Astrocyte (in vitro differentiated cells and primary cell): ENCODE data around the gene RARB. TPM values are rescaled to one million over a fixed set of nuclear protein-coding genes. Genes with fewer than 3 reads are reported as not detected.

Source experiments
- DNase-seq: peaks from one replicate; pipeline ENCODE4 v3.0.0-alpha.2; 2010; ENCODE audit warnings: low read depth
- FAIRE-seq: peaks from 2 replicates; lab custom pipeline; 2011; peaks lifted over from hg19 to GRCh38; lab: Jason Lieb, UNC
- H2AFZ ChIP-seq: 2 replicates; pipeline ENCODE4 v1.6.0; 2012; ENCODE audit warnings: low read depth, low read length, inconsistent platforms
- H3K27ac ChIP-seq: 2 replicates; pipeline ENCODE4 v1.5.1; 2011; ENCODE audit warnings: low read depth, low read length, inconsistent platforms
- H3K27me3 ChIP-seq: 2 replicates; pipeline ENCODE4 v1.6.0; 2011; ENCODE audit warnings: low read length, inconsistent platforms; ENCODE audit not compliant: insufficient read depth
- H3K36me3 ChIP-seq: 2 replicates; pipeline ENCODE4 v1.5.1; 2011; ENCODE audit warnings: low read length, inconsistent platforms; ENCODE audit not compliant: insufficient read depth
- H3K4me1 ChIP-seq: 2 replicates; pipeline ENCODE4 v1.5.1; 2011; ENCODE audit warnings: low read length, inconsistent platforms; ENCODE audit not compliant: insufficient read depth
- H3K4me2 ChIP-seq: 2 replicates; pipeline ENCODE4 v1.6.0; 2012; ENCODE audit warnings: low read length, inconsistent platforms
- H3K4me3 ChIP-seq: 2 replicates; pipeline ENCODE4 v1.5.1; 2011; ENCODE audit warnings: low read depth, mild to moderate bottlenecking, low read length, inconsistent platforms; ENCODE audit not compliant: insufficient read depth
- H3K79me2 ChIP-seq: 2 replicates; pipeline ENCODE4 v1.6.0; 2012; ENCODE audit warnings: mild to moderate bottlenecking, low read length, inconsistent platforms; ENCODE audit not compliant: insufficient read depth
- H3K9ac ChIP-seq: 2 replicates; pipeline ENCODE4 v1.6.0; 2012; ENCODE audit warnings: mild to moderate bottlenecking, low read length, inconsistent platforms
- H3K9me3 ChIP-seq: 2 replicates; pipeline ENCODE4 v1.5.1; 2012; ENCODE audit warnings: low read depth, mild to moderate bottlenecking, low read length, inconsistent platforms; ENCODE audit not compliant: insufficient read depth
- H4K20me1 ChIP-seq: 2 replicates; pipeline ENCODE4 v1.6.0; 2012; ENCODE audit warnings: low read length, inconsistent platforms; ENCODE audit not compliant: insufficient read depth
- H3K27ac Mint-ChIP-seq: one replicate; pipeline ENCODE4 v1.8.0; 2021; ENCODE audit warnings: mild to moderate bottlenecking, mixed read lengths; ENCODE audit not compliant: unreplicated experiment
- H3K27me3 Mint-ChIP-seq: one replicate; pipeline ENCODE4 v1.8.0; 2021; ENCODE audit warnings: low read depth, mixed read lengths; ENCODE audit not compliant: unreplicated experiment
- H3K36me3 Mint-ChIP-seq: one replicate; pipeline ENCODE4 v1.8.0; 2021; ENCODE audit warnings: low read depth, mixed read lengths; ENCODE audit not compliant: unreplicated experiment
- H3K4me1 Mint-ChIP-seq: one replicate; pipeline ENCODE4 v1.8.0; 2021; ENCODE audit warnings: low read depth, mixed read lengths; ENCODE audit not compliant: unreplicated experiment
- H3K4me3 Mint-ChIP-seq: one replicate; pipeline ENCODE4 v1.8.0; 2021; ENCODE audit warnings: mild to moderate bottlenecking, moderate library complexity, mixed read lengths; ENCODE audit not compliant: unreplicated experiment
- H3K9me3 Mint-ChIP-seq: one replicate; pipeline ENCODE4 v1.8.0; 2021; ENCODE audit warnings: mild to moderate bottlenecking, mixed read lengths; ENCODE audit not compliant: unreplicated experiment
- EZH2 ChIP-seq: IDR thresholded peaks from 2 replicates; pipeline ENCODE4 v1.6.1; 2012; ENCODE audit warnings: mild to moderate bottlenecking, low read length, inconsistent platforms; ENCODE audit not compliant: insufficient read depth
- total RNA-seq: library from RNA; stranded (reverse); gene quantifications from 2 replicates; pipeline ENCODE4 v1.2.1, GENCODE V29; 2021
- TF ChIP-seq, protein P1 (sequence below): IDR thresholded peaks from 2 replicates; pipeline ENCODE4 v1.5.1; 2011; ENCODE audit warnings: low read depth, mild to moderate bottlenecking, inconsistent platforms, low read length, moderate library complexity; ENCODE audit not compliant: insufficient read depth

Gene RARB
- total RNA-seq, 1 donor from 2014 or later, result 0.27 TPM

DNA sequence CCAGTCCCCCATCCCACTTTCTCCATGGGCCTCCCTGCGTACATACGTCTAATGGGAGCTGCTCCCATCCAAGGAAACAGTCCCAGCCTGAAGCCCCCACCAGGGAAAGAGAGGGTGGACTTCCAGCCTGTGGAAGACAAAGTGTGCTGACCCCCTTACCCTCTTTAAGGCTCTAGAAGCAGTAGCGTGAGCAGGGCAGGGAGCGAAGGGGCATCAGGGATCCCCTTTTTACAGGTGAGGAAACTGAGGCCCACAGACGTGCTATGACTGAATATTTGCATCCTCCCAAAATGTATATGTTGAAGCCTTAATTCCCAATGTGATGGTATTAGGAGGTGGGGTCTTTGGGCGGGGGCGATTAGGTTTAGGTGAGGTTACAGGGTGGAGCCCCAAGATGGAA lies 153.3 kb downstream of the RARB start:
- Histone ChIP-seq H3K4me3 (no peak overlapping the region), H4K20me1 (no peaks in the 10 kb centered on the region), H2AFZ (no peak overlapping the region), H3K27me3 (no peaks in the 10 kb centered on the region), H3K27ac (peak overlapping the region; percentile 73), H3K79me2 (peaks cover 8% of the 10 kb centered on the region), H3K9ac (peak overlapping the region; percentile 61), H3K4me2 (no peak overlapping the region), H3K36me3 (peaks cover 7% of the 10 kb centered on the region), H3K4me1 (peaks cover 23% of the 10 kb centered on the region), H3K9me3 (no peaks in the 10 kb centered on the region)
- FAIRE-seq (no peak), DNase-seq (no peak)
- peaks cover 16% of the 10 kb centered on the region for H3K4me1 Mint-ChIP-seq
- H3K27me3 Mint-ChIP-seq, result no peaks in the 10 kb centered on the region
- no peak overlapping the region for H3K4me3 Mint-ChIP-seq
- peaks cover 3% of the 10 kb centered on the region for H3K9me3 Mint-ChIP-seq
- H3K27ac Mint-ChIP-seq, result peak overlapping the region; percentile 99
- TF ChIP-seq, protein P1, sequence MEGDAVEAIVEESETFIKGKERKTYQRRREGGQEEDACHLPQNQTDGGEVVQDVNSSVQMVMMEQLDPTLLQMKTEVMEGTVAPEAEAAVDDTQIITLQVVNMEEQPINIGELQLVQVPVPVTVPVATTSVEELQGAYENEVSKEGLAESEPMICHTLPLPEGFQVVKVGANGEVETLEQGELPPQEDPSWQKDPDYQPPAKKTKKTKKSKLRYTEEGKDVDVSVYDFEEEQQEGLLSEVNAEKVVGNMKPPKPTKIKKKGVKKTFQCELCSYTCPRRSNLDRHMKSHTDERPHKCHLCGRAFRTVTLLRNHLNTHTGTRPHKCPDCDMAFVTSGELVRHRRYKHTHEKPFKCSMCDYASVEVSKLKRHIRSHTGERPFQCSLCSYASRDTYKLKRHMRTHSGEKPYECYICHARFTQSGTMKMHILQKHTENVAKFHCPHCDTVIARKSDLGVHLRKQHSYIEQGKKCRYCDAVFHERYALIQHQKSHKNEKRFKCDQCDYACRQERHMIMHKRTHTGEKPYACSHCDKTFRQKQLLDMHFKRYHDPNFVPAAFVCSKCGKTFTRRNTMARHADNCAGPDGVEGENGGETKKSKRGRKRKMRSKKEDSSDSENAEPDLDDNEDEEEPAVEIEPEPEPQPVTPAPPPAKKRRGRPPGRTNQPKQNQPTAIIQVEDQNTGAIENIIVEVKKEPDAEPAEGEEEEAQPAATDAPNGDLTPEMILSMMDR, result no peak
- no peak for TF ChIP-seq EZH2
- H3K36me3 Mint-ChIP-seq, result peaks cover 2% of the 10 kb centered on the region

GRCh38 chr3:25581823-25582222 lies 153.8 kb downstream of the RARB start:
- H3K79me2 ChIP-seq, result peaks cover 8% of the 10 kb centered on the region
- no peak for FAIRE-seq
- DNase-seq, result no peak
- Mint-ChIP-seq H3K9me3 (no peaks in the 10 kb centered on the region), H3K36me3 (peaks cover 2% of the 10 kb centered on the region), H3K4me1 (peaks cover 16% of the 10 kb centered on the region), H3K27ac (peak overlapping the region; percentile 99), H3K4me3 (peak overlapping the region; percentile 21), H3K27me3 (no peaks in the 10 kb centered on the region)
- H4K20me1 ChIP-seq, result no peaks in the 10 kb centered on the region
- H3K9ac ChIP-seq, result peak overlapping the region; percentile 61
- peaks cover 23% of the 10 kb centered on the region for H3K4me1 ChIP-seq
- H3K4me2 ChIP-seq, result peak overlapping the region; percentile 7
- no peak overlapping the region for H3K4me3 ChIP-seq
- no peaks in the 10 kb centered on the region for H3K9me3 ChIP-seq
- no peaks in the 10 kb centered on the region for H3K27me3 ChIP-seq
- peak overlapping the region; percentile 73 for H3K27ac ChIP-seq
- H3K36me3 ChIP-seq, result peaks cover 7% of the 10 kb centered on the region
- TF ChIP-seq EZH2, result no peak
- TF ChIP-seq, protein P1, result no peak
- H2AFZ ChIP-seq, result no peak overlapping the region

DNA sequence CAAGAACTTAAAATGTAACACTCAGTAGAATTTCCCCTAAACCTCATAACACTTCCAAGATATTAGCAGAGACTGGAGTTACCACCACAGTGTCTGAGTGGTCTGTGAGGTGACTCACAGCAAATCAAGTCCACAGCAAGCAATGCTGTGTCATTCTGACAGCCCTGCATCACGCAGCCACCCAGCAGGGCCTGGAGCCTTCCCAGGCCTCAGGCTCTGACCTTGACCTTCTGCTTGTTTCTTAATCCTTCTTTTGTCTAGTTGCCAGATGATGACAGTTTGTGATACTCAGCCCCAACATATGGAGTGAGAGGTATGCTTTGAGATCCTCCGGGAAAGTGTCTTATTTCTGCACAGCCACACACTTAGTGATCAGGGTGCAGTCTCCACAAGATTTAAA lies 154.2 kb downstream of the RARB start:
- H3K27me3 Mint-ChIP-seq, result no peaks in the 10 kb centered on the region
- no peaks in the 10 kb centered on the region for H4K20me1 ChIP-seq
- FAIRE-seq (no peak), DNase-seq (peak; percentile 64)
- peaks cover 8% of the 10 kb centered on the region for H3K79me2 ChIP-seq
- peak overlapping the region; percentile 73 for H3K27ac ChIP-seq
- peaks cover 23% of the 10 kb centered on the region for H3K4me1 ChIP-seq
- H3K4me1 Mint-ChIP-seq, result peaks cover 16% of the 10 kb centered on the region
- H3K9me3 ChIP-seq, result no peaks in the 10 kb centered on the region
- H3K4me3 ChIP-seq, result no peak overlapping the region
- peak overlapping the region; percentile 99 for H3K27ac Mint-ChIP-seq
- H3K9me3 Mint-ChIP-seq, result no peaks in the 10 kb centered on the region
- H3K36me3 Mint-ChIP-seq, result peaks cover 2% of the 10 kb centered on the region
- no peak overlapping the region for H2AFZ ChIP-seq
- TF ChIP-seq EZH2, result no peak
- TF ChIP-seq, protein P1, result no peak
- H3K9ac ChIP-seq, result no peak overlapping the region
- H3K36me3 ChIP-seq, result peaks cover 7% of the 10 kb centered on the region
- H3K4me2 ChIP-seq, result peak overlapping the region; percentile 9
- H3K4me3 Mint-ChIP-seq, result no peak overlapping the region
- H3K27me3 ChIP-seq, result no peaks in the 10 kb centered on the region
